H9 (cell line): ENCODE measurements around the gene DENND1A. TPM values are rescaled to one million over a fixed set of nuclear protein-coding genes. Genes with fewer than 3 reads are reported as not detected.

Source experiments
- DNase-seq: peaks from one replicate; pipeline ENCODE4 v3.0.0-alpha.2; 2017
- H2AFZ ChIP-seq: one replicate; pipeline ENCODE4 v1.6.1; 2013; ENCODE audit warnings: mild to moderate bottlenecking, low read length, control low read depth, moderate library complexity
- H2AK5ac ChIP-seq: 2 replicates; pipeline ENCODE4 v1.6.1; 2013; ENCODE audit warnings: low read length, control low read depth, mixed read lengths; ENCODE audit not compliant: insufficient read length
- H2BK120ac ChIP-seq: one replicate; pipeline ENCODE4 v1.6.1; 2013; ENCODE audit warnings: low read depth, mild to moderate bottlenecking, low read length, control low read depth, inconsistent platforms; ENCODE audit not compliant: poor library complexity, severe bottlenecking
- H2BK12ac ChIP-seq: 2 replicates; pipeline ENCODE4 v1.6.1; 2013; ENCODE audit warnings: low read length, control low read depth, mixed read lengths, low read depth; ENCODE audit not compliant: insufficient read length
- H2BK15ac ChIP-seq: 2 replicates; pipeline ENCODE4 v1.6.1; 2013; ENCODE audit warnings: low read depth, low read length, control low read depth
- H2BK20ac ChIP-seq: one replicate; pipeline ENCODE4 v1.6.1; 2013; ENCODE audit warnings: low read depth, mild to moderate bottlenecking, low read length, control low read depth, inconsistent platforms; ENCODE audit not compliant: poor library complexity, severe bottlenecking
- H2BK5ac ChIP-seq: 2 replicates; pipeline ENCODE4 v1.6.1; 2013; ENCODE audit warnings: low read length, control low read depth, mixed read lengths; ENCODE audit not compliant: insufficient read length
- H3K14ac ChIP-seq: 2 replicates; pipeline ENCODE4 v1.6.1; 2013; ENCODE audit warnings: low read length, control low read depth; ENCODE audit not compliant: insufficient read depth
- H3K18ac ChIP-seq: 2 replicates; pipeline ENCODE4 v1.6.1; 2013; ENCODE audit warnings: low read depth, mild to moderate bottlenecking, mixed read lengths, low read length, control low read depth; ENCODE audit not compliant: insufficient read length
- H3K23ac ChIP-seq: 2 replicates; pipeline ENCODE4 v1.6.1; 2013; ENCODE audit warnings: low read length, control low read depth, mixed read lengths, low read depth; ENCODE audit not compliant: insufficient read length
- H3K23me2 ChIP-seq: 2 replicates; pipeline ENCODE4 v1.6.1; 2013; ENCODE audit warnings: low read depth, mild to moderate bottlenecking, mixed read lengths, low read length, control low read depth; ENCODE audit not compliant: insufficient read length, poor library complexity, severe bottlenecking
- H3K27ac ChIP-seq: 2 replicates; pipeline ENCODE4 v1.5.1; 2013; ENCODE audit warnings: low read length, control low read depth, mixed read lengths, low read depth; ENCODE audit not compliant: insufficient read length
- H3K27me3 ChIP-seq: 2 replicates; pipeline ENCODE4 v1.6.1; 2013; ENCODE audit warnings: low read length, control low read depth, inconsistent platforms; ENCODE audit not compliant: insufficient read depth
- H3K4ac ChIP-seq: 2 replicates; pipeline ENCODE4 v1.6.1; 2013; ENCODE audit warnings: low read depth, mild to moderate bottlenecking, control low read depth, inconsistent platforms, low read length, moderate library complexity
- H3K4me1 ChIP-seq: 2 replicates; pipeline ENCODE4 v1.6.1; 2013; ENCODE audit warnings: low read length, control low read depth, inconsistent platforms; ENCODE audit not compliant: insufficient read depth
- H3K4me2 ChIP-seq: 2 replicates; pipeline ENCODE4 v1.6.1; 2013; ENCODE audit warnings: low read length, control low read depth, mixed read lengths; ENCODE audit not compliant: insufficient read length, insufficient read depth
- H3K56ac ChIP-seq: 2 replicates; pipeline ENCODE4 v1.6.1; 2013; ENCODE audit warnings: low read depth, mild to moderate bottlenecking, mixed read lengths, low read length, control low read depth; ENCODE audit not compliant: insufficient read length
- H3K79me1 ChIP-seq: 2 replicates; pipeline ENCODE4 v1.6.1; 2013; ENCODE audit warnings: low read depth, mild to moderate bottlenecking, moderate library complexity, low read length, control low read depth, inconsistent platforms; ENCODE audit not compliant: insufficient read depth, poor library complexity, severe bottlenecking
- H3K79me2 ChIP-seq: 2 replicates; pipeline ENCODE4 v1.6.1; 2013; ENCODE audit warnings: low read length, control low read depth, inconsistent platforms; ENCODE audit not compliant: insufficient read depth
- H3K9ac ChIP-seq: 2 replicates; pipeline ENCODE4 v1.6.1; 2013; ENCODE audit warnings: low read length, control low read depth, mixed read lengths; ENCODE audit not compliant: insufficient read length; ENCODE audit errors: extremely low read depth
- H3K9me3 ChIP-seq: one replicate; pipeline ENCODE4 v1.6.1; 2013; ENCODE audit warnings: low read depth, low read length, inconsistent platforms; ENCODE audit not compliant: control insufficient read depth
- H3T11ph ChIP-seq: one replicate; pipeline ENCODE4 v1.6.1; 2013; ENCODE audit warnings: mild to moderate bottlenecking, low read length, control low read depth, inconsistent platforms
- H4K20me1 ChIP-seq: one replicate; pipeline ENCODE4 v1.6.1; 2013; ENCODE audit not compliant: control insufficient read depth, insufficient read length, insufficient read depth
- H4K5ac ChIP-seq: 2 replicates; pipeline ENCODE4 v1.6.1; 2013; ENCODE audit warnings: low read depth, mild to moderate bottlenecking, mixed read lengths, low read length, control low read depth; ENCODE audit not compliant: insufficient read length
- H4K8ac ChIP-seq: replicated peaks from 2 replicates; pipeline ENCODE4 v1.6.1; 2013; ENCODE audit warnings: low read length, control low read depth, mixed read lengths, low read depth; ENCODE audit not compliant: insufficient read length
- H4K91ac ChIP-seq: 2 replicates; pipeline ENCODE4 v1.6.1; 2013; ENCODE audit warnings: low read depth, mild to moderate bottlenecking, moderate library complexity, mixed read lengths, low read length, control low read depth; ENCODE audit not compliant: insufficient read length
- H3K27ac Mint-ChIP-seq, 3 experiments: 2 replicates in 2 of 3; 3 replicates in 1 of 3; pipeline ENCODE4 v1.8.0; 2020 to 2021; ENCODE audit warnings: mixed read lengths in 3 of 3, mild to moderate bottlenecking in 1 of 3, moderate library complexity in 1 of 3
- H3K27me3 Mint-ChIP-seq: 2 replicates; pipeline ENCODE4 v1.8.0; 2021; ENCODE audit warnings: low read depth, mild to moderate bottlenecking, moderate library complexity, mixed read lengths
- H3K36me3 Mint-ChIP-seq, 3 experiments: 2 replicates in 2 of 3; 3 replicates in 1 of 3; pipeline ENCODE4 v1.8.0; 2020 to 2021; ENCODE audit warnings: low read depth in 3 of 3, mixed read lengths in 3 of 3; ENCODE audit not compliant: insufficient read depth in 1 of 3
- H3K4me1 Mint-ChIP-seq, 2 experiments: 2 replicates each; pipeline ENCODE4 v1.8.0; 2020; ENCODE audit warnings: mixed read lengths in 2 of 2
- H3K4me3 Mint-ChIP-seq, 2 experiments: 2 replicates in 1 of 2; 3 replicates in 1 of 2; pipeline ENCODE4 v1.8.0; 2020 to 2021; ENCODE audit warnings: mild to moderate bottlenecking in 2 of 2, mixed read lengths in 2 of 2, moderate library complexity in 1 of 2
- H3K9me3 Mint-ChIP-seq, 2 experiments: 2 replicates in 1 of 2; 3 replicates in 1 of 2; pipeline ENCODE4 v1.8.0; 2020; ENCODE audit warnings: mild to moderate bottlenecking in 2 of 2, mixed read lengths in 2 of 2, moderate library complexity in 1 of 2
- CTCF ChIP-seq: fragments of 200-600 bp; sonication (generic); conservative IDR thresholded peaks from 3 replicates; pipeline ENCODE4 v1.8.0; 2021; ENCODE audit warnings: antibody characterized with exemption, mild to moderate bottlenecking
- WGBS: extraction: QIAGEN DNeasy Blood & Tissue Kit; methylation state at CpG from one replicate; pipeline ENCODE4 v1.1.7; 2013; ENCODE audit warnings: missing lambda C conversion rate, low lambda C conversion rate, mixed read lengths; ENCODE audit not compliant: insufficient read length; ENCODE audit errors: extremely low coverage; 5-methylcytosine and 5-hydroxymethylcytosine counted together
- total RNA-seq: library from RNA; stranded (reverse); gene quantifications from 2 replicates; pipeline ENCODE4 v1.2.1, GENCODE V29; 2021

The DENND1A gene
- total RNA-seq, 1 experiment from 2014 or later, result 20.4 TPM

- no peak for DNase-seq
- no peaks in the 10 kb centered on the region; a peak in 1 of 7 replicates for H3K36me3 Mint-ChIP-seq
- Histone ChIP-seq H2BK15ac (no peak overlapping the region), H3K23ac (no peak overlapping the region), H3K4me1 (no peaks in the 10 kb centered on the region), H3K9me3 (no peaks in the 10 kb centered on the region), H4K91ac (no peak overlapping the region), H2BK12ac (no peak overlapping the region), H3T11ph (no peak overlapping the region), H2AFZ (no peak overlapping the region), H3K14ac (no peak overlapping the region), H3K18ac (no peak overlapping the region), H4K5ac (no peak overlapping the region), H3K27me3 (no peaks in the 10 kb centered on the region), H3K56ac (no peak overlapping the region), H2BK120ac (no peak overlapping the region), H2AK5ac (no peak overlapping the region), H3K79me1 (no peaks in the 10 kb centered on the region), H2BK20ac (no peak overlapping the region), H3K4ac (no peak overlapping the region), H3K9ac (no peak overlapping the region), H2BK5ac (no peak overlapping the region), H3K27ac (no peak overlapping the region), H3K79me2 (no peaks in the 10 kb centered on the region), H3K23me2 (no peaks in the 10 kb centered on the region), H4K8ac (no peak overlapping the region), H3K4me2 (no peak overlapping the region), H4K20me1 (no peaks in the 10 kb centered on the region)
- TF ChIP-seq CTCF, result no peak
- H3K4me1 Mint-ChIP-seq, result peaks cover 9 to 30% of the 10 kb centered on the region in 2 experiments; a peak in 3 of 4 replicates
- WGBS, result no CpG with 5 or more reads among the region's 23 CpGs
- H3K9me3 Mint-ChIP-seq, result peaks cover 2 to 8% of the 10 kb centered on the region in 2 experiments; a peak in 3 of 5 replicates
- peak overlapping the region in 1 of 3 experiments; percentile 41; a peak in 1 of 7 replicates for H3K27ac Mint-ChIP-seq
- H3K27me3 Mint-ChIP-seq, result peaks cover 11% of the 10 kb centered on the region
- no peak overlapping the region for H3K4me3 Mint-ChIP-seq
These were observed 539.4 kb downstream of the DENND1A start for GRCh38 chr9:123390337-123391135.
